HG02571 (cell line): ENCODE measurements around the gene DSTN.

Experiments
- ATAC-seq: cut with Tn5 transposase; IDR thresholded peaks from one replicate; pipeline ENCODE4 v1.9.1; 2021; ENCODE audit warnings: mild to moderate bottlenecking, moderate library complexity; ENCODE audit not compliant: unreplicated experiment

The DSTN gene

GRCh38 chr20:17636523-17637412, 66.9 kb downstream of the DSTN start:
- ATAC-seq, result no peak

GRCh38 chr20:17637413-17637780, 67.5 kb downstream of the DSTN start:
- no peak for ATAC-seq

GRCh38 chr20:17637985-17638640, 68.2 kb downstream of the DSTN start:
- ATAC-seq, result no peak

GRCh38 chr20:17638835-17639407, 69.0 kb downstream of the DSTN start:
- ATAC-seq, result no peak

- no peak for ATAC-seq
Observed at GRCh38 chr20:17640146-17640874, 70.4 kb downstream of the DSTN start.

GRCh38 chr20:17640875-17641378, 71.1 kb downstream of the DSTN start:
- ATAC-seq, result no peak

- ATAC-seq, result no peak
Observed at GRCh38 chr20:17641520-17641964, 71.7 kb downstream of the DSTN start.

- no peak for ATAC-seq
Observed at GRCh38 chr20:17641993-17642392, 72.1 kb downstream of the DSTN start.

GRCh38 chr20:17642404-17643269, 72.8 kb downstream of the DSTN start:
- no peak for ATAC-seq

- ATAC-seq, result no peak
Observed at GRCh38 chr20:17643531-17644188, 73.8 kb downstream of the DSTN start.

- no peak for ATAC-seq
Observed at GRCh38 chr20:17644451-17644850, 74.6 kb downstream of the DSTN start.

- ATAC-seq, result no peak
Observed at GRCh38 chr20:17645010-17645409, 75.1 kb downstream of the DSTN start.

- ATAC-seq, result no peak
Observed at GRCh38 chr20:17645546-17646208, 75.8 kb downstream of the DSTN start.

- ATAC-seq, result no peak
Observed at GRCh38 chr20:17646209-17646960, 76.5 kb downstream of the DSTN start.

GRCh38 chr20:17646961-17647301, 77.1 kb downstream of the DSTN start:
- ATAC-seq, result no peak

- no peak for ATAC-seq
Observed at GRCh38 chr20:17647391-17648314, 77.8 kb downstream of the DSTN start.

- no peak for ATAC-seq
Observed at GRCh38 chr20:17648315-17648646, 78.4 kb downstream of the DSTN start.
